GM21529 (cell line): ENCODE results near the gene SCIN.
"Not testable (repeated sequence)": the region's sequence is repeated elsewhere in the genome, so short reads cannot be mapped to it uniquely, and the experiment has no call there.

Experiments used
- ATAC-seq: cut with Tn5 transposase; IDR thresholded peaks from one replicate; pipeline ENCODE4 v1.9.1; 2021; ENCODE audit not compliant: unreplicated experiment

SCIN gene

GRCh38 chr7:12570534-12571461 lies at the start of gene SCIN:
Gene SCIN (plus strand): TSS chr7:12570720. CDS start chr7:12570787, 67 bp downstream.
- no peak for ATAC-seq

- no peak for ATAC-seq
Measured at GRCh38 chr7:12524794-12525386, 45.6 kb upstream of the SCIN start.

DNA sequence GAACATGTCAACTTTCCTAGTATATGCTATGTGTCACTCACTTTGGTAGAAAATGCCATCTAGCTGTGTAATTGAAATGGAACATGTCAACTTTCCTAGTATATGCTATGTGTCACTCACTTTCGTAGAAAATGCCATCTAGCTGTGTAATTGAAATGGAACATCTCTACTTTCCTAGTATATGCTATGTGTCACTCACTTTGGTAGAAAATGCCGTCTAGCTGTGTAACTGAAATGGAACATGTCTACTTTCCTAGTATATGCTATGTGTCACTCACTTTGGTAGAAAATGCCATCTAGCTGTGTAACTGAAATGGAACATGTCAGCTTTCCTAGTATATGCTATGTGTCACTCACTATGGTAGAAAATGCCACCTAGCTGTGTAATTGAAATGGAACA lies 43.8 kb upstream of the SCIN start:
- ATAC-seq, result not testable (repeated sequence)

DNA sequence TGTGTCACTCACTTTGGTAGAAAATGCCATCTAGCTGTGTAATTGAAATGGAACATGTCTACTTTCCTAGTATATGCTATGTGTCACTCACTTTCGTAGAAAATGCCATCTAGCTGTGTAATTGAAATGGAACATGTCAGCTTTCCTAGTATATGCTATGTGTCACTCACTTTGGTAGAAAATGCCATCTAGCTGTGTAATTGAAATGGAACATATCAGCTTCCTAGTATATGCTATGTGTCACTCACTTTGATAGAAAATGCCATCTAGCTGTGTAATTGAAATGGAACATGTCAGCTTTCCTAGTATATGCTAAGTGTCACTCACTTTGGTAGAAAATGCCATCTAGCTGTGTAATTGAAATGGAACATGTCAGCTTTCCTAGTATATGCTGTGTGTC lies 42.9 kb upstream of the SCIN start:
- not testable (repeated sequence) for ATAC-seq

DNA sequence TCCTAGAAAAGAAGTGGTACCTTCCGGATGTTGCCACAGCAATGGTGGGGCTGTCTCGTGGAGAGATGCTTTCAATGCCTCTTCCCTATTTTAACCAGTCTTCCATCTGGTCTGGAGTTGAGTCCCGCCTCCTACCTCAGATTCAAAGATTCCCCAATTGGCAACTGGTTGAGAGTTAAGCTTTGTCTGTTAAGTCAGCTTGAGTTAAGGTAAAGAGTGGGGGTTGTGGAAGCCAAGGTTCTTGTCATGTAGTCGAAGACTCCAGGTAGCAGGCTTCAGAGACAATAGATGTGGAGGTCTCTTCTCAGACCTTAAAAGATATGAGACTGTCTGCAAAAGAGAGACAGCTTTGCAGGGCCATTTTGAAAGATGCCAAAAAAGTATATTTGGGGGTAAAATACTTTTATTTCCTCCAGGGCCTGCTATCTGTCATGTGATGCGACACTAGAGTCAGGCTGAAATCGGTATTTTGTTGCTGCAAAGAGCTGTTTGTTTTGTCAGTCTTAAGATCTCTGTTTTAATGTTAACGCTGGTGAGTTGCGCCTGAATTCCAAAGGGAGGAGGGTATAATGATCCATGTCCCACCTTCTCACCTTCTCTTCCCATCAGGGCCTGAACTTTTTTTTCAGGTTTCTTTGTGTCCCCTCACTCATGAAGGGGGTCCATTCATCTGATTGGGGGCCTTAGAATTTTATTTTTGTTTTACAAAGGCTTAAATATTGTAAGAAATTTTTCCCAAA lies 40.4 kb upstream of the SCIN start:
- no peak for ATAC-seq

GRCh38 chr7:12531784-12532183 lies 38.7 kb upstream of the SCIN start:
- ATAC-seq, result no peak

- no peak for ATAC-seq
Measured at GRCh38 chr7:12534046-12534445, 36.5 kb upstream of the SCIN start.

- ATAC-seq, result no peak
Measured at GRCh38 chr7:12539681-12540080, 30.8 kb upstream of the SCIN start.

- ATAC-seq, result no peak
Measured at GRCh38 chr7:12540850-12541249, 29.7 kb upstream of the SCIN start.

DNA sequence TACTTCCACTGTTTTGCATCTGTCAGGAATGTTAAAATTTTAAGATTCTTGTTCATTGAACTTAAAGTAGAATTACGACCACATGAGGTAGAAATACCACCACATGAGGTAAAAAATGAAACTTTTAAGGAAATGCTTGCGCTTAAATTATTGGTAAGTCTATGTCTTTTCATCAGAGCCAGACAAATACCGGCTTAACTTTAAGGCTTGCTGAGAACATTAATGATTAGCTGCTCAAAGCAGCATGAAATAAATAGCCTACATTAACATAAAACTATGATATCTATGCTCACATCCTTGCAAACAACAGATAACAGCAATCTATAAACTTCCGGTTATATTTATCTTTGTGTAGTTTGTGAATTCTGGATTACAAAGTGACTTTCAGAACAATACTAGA lies 26.9 kb upstream of the SCIN start:
- ATAC-seq, result no peak

DNA sequence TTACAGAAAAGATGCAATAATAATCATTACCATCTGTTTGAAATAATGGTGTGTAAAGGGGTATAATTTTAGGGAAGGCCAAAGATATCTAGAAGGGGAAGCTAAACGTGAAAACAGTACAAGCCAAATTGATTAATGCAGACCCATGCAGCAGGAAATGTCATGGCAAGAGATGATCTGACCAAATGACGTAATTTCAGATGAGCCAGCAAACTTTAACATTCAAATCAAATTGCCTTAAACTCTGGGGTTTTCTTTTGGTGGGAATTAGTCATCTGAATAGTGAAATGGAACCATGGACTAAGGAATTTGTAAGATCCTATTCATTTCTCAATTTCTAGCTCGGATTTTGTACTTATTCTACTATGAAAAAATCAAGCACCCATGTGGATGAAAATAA lies 21.4 kb upstream of the SCIN start:
- ATAC-seq, result no peak

DNA sequence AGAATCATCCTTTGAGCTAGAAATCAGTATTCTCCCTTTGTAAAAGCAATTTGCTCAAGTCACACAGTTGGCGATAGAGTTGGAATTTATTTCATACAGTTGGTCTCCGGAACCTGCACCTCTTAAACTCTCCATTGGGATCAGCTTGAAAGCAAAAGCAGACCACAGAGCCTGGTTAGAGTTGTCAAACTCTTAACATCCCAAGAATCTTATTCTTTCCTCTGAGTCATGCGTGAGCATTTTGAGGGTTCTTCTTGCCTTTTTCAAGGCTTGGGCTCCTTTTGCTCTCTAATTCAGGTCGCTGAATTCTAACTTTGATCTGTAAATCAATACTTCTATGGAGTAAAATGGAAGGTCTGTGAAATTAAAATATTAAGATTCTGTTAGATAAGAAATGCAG lies 19.6 kb upstream of the SCIN start:
- ATAC-seq, result no peak

- ATAC-seq, result no peak
Measured at GRCh38 chr7:12552876-12553275, 17.6 kb upstream of the SCIN start.

GRCh38 chr7:12553416-12553815 lies 17.1 kb upstream of the SCIN start:
- ATAC-seq, result no peak

DNA sequence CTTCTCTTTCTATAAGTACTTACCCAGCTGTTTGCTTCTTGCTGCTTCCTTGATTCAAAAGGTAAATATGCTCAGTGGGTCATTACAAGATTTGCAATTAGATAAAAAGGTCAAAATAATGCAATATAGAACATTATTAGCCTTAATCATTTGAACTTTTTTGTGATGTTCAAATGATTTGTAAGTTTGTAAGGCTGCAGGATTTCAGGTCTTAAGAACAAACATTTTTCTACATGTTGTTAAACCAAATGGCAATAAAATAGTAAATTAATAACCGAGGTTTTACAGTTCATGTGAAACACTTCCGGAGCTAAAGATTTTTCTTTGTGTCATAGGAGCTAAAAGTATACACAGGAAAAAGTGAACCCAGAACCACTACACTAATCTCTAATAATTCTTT lies 16.2 kb upstream of the SCIN start:
- ATAC-seq, result no peak

- ATAC-seq, result no peak
Measured at GRCh38 chr7:12554872-12555271, 15.6 kb upstream of the SCIN start.

DNA sequence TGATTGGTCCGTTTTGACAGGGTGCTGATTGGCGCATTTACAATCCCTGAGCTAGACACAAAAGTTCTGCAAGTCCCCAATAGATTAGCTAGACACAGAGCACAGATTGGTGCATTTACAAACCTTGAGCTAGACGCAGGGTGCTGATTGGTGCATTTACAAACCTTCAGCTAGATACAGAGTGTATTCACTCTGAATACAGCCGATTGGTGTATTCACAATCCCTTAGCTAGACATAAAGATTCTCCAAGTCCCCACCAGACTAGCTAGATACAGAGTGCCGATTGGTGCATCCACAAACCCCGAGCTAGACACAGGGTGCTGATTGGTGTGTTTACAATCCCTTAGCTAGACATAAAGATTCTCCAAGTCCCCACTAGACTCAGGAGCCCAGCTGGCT lies 14.8 kb upstream of the SCIN start:
- not testable (repeated sequence) for ATAC-seq

DNA sequence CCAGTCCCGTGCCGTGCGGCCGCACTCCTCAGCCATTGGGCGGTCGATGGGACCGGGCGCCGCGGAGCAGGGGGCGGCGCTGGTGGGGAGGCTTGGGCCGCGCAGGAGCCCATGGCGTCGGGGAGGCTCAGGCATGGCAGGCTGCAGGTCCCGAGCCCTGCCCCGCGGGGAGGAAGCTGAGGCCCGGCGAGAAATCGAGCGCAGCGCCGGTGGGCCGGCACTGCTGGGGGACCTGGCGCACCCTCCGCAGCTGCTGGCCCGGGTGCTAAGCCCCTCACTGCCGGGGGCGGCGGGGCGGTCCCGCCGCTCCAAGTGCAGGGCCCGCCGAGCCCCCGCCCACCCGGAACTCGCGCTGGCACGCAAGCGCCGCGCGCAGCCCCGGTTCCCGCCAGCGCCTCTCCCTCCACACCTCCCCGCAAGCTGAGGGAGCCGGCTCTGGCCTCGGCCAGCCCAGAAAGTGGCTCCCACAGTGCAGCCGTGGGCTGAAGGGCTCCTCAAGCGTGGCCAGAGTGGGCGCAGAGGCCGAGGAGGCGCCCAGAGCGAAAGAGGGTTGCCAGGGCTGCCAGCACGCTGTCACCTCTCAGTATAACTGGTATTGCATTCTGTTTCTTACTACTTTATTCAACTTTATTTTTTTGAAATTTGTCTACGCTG lies 14.3 kb upstream of the SCIN start:
- ATAC-seq, result not testable (repeated sequence)

GRCh38 chr7:12557282-12557681 lies 13.2 kb upstream of the SCIN start:
- ATAC-seq, result no peak

DNA sequence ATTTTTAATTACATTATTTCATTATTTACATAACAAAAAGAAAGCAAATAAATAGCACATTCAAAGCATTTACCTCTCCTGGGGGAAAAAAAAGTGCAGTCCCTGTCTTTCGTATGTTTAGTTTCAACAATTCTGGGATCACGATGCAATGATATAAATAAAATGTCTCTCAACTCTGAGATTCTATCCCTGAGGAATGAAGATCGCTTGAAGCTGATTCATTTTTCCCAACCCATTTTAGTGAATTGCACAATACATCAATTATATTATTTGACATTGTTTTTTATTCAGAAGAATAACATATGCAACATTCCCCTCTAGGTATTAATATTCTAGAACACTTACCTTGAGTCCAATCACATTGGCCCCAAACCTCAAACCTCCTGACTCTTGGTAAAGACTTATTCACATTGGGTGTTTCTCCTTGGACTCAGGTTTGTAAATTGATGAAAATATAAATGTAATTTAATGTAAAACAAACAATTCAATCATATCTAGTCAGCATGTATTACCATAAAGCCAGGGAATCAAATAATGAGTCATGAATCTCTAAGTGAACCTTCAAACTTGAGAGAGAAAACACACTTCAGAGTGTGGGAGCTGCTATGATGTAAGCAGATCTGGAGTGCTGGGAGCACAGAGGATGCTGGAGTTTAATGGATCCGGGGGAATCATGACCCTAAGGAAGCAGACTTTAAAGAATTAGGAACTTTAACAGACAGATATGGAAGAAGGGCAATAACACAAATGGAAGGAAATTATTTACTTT lies 5.3 kb upstream of the SCIN start:
- ATAC-seq, result no peak

GRCh38 chr7:12565873-12566272 lies 4.6 kb upstream of the SCIN start:
- ATAC-seq, result no peak
